GM23338 (cell line): ENCODE data around the gene TMIGD2.

Experiments
- CTCF ChIP-seq, 2 experiments: fragments of 200-600 bp in 1 of 2; sonication (generic) in 1 of 2; conservative IDR thresholded peaks; 2 replicates each; pipeline versions ENCODE4 v1.5.1 to v1.6.1; 2016 to 2017; ENCODE audit warnings: antibody characterized with exemption in 2 of 2, low read depth in 2 of 2, mild to moderate bottlenecking in 2 of 2, moderate library complexity in 1 of 2
- EZH2 ChIP-seq: fragments of 200-600 bp; sonication (generic); IDR thresholded peaks from one replicate; pipeline ENCODE4 v1.8.0; 2017; ENCODE audit warnings: antibody characterized with exemption, mild to moderate bottlenecking, low read depth; ENCODE audit not compliant: unreplicated experiment
- EZH2phosphoT487 ChIP-seq: fragments of 200-600 bp; sonication (generic); IDR thresholded peaks from one replicate; pipeline ENCODE4 v1.8.1; 2018; ENCODE audit warnings: antibody characterized with exemption; ENCODE audit not compliant: unreplicated experiment
- JUNB ChIP-seq: IDR thresholded peaks from one replicate; pipeline ENCODE4 v1.6.1; 2016; ENCODE audit warnings: antibody characterized with exemption; ENCODE audit not compliant: unreplicated experiment
- POLR2AphosphoS5 ChIP-seq: IDR thresholded peaks from 2 replicates; pipeline ENCODE4 v1.6.1; 2016; ENCODE audit warnings: antibody characterized with exemption, low read depth
- REST ChIP-seq: IDR thresholded peaks from one replicate; pipeline ENCODE4 v1.6.1; 2018; ENCODE audit warnings: antibody characterized with exemption; ENCODE audit not compliant: unreplicated experiment
- STAT1 ChIP-seq: IDR thresholded peaks from one replicate; pipeline ENCODE4 v1.6.1; 2016; ENCODE audit warnings: antibody characterized with exemption; ENCODE audit not compliant: unreplicated experiment
- ZNF114 ChIP-seq: fragments of 250-450 bp; sonication (Bioruptor Pico); IDR thresholded peaks from 2 replicates; pipeline ENCODE4 v1.5.0; 2020; ENCODE audit warnings: mild to moderate bottlenecking, moderate library complexity
- ZNF331 ChIP-seq: fragments of 250-450 bp; sonication (Bioruptor Pico); IDR thresholded peaks from 2 replicates; pipeline ENCODE4 v1.5.0; 2020; ENCODE audit warnings: low read depth, mild to moderate bottlenecking, moderate library complexity
- ZNF462 ChIP-seq: fragments of 250-450 bp; sonication (Bioruptor Pico); IDR thresholded peaks from 2 replicates; pipeline ENCODE4 v1.5.0; 2020; ENCODE audit warnings: mild to moderate bottlenecking, moderate library complexity

GRCh38 chr19:4319067-4319718, 17.0 kb upstream of the TMIGD2 start:
- no peak for TF ChIP-seq CTCF (conservative IDR thresholded peaks at IDR 0.05; ENCODE audit: low read depth in 2 of 2)
- TF ChIP-seq EZH2: no peak
- no peak for TF ChIP-seq ZNF114 (CRISPR knock-in tag)
- TF ChIP-seq POLR2AphosphoS5: no peak
- TF ChIP-seq ZNF331: no peak
- TF ChIP-seq JUNB: no peak
- no peak for TF ChIP-seq ZNF462 (CRISPR knock-in tag)
- TF ChIP-seq EZH2phosphoT487: no peak
- no peak for TF ChIP-seq STAT1
- TF ChIP-seq REST: no peak
